ENCODE measurements around the gene CCDC174. TPM values are rescaled to one million over a fixed set of nuclear protein-coding genes. Genes with fewer than 3 reads are reported as not detected.
A peak's percentile ranks its signal among the peaks of the same experiment; 100 is the strongest.

CCDC174 gene
- total and polyA plus RNA-seq, 10 of the 15 experiments (the other 5 are each of a cell fraction or from before 2014, with no cell fraction given), result 11.6 to 31.3 (median 19.1) TPM

DNA sequence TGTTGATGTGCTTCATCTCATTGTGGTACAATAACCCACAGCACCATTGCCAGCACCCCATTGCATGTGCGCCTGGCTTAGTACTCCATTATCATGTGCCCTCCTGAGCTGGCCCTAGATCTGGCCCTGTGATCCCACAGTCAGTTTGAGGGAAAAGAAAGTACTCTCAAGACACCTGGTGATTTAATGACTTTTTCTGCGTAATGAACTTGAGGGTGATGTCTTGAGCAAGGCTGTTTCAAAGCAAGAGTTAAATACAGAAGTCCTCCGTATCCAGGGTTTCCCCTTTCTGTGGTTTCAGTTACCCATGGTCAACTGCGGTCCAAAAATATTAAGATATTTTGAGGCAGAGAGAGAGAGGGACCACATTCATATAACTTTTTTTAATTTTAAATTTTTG lies 39.7 kb downstream of the CCDC174 start (continued):
- TF ChIP-seq SPI1 (IDR thresholded peaks at IDR 0.05; ENCODE audit: borderline replicate concordance, insufficient read depth, low read depth, low read length), result peak; percentile 86
- TF ChIP-seq MXI1 (IDR thresholded peaks at IDR 0.05; ENCODE audit: low read depth, low read length), result no peak
- no peak for TF ChIP-seq CBX3 (IDR thresholded peaks at IDR 0.05; ENCODE audit: borderline replicate concordance, low read depth)
- TF ChIP-seq, protein P1, sequence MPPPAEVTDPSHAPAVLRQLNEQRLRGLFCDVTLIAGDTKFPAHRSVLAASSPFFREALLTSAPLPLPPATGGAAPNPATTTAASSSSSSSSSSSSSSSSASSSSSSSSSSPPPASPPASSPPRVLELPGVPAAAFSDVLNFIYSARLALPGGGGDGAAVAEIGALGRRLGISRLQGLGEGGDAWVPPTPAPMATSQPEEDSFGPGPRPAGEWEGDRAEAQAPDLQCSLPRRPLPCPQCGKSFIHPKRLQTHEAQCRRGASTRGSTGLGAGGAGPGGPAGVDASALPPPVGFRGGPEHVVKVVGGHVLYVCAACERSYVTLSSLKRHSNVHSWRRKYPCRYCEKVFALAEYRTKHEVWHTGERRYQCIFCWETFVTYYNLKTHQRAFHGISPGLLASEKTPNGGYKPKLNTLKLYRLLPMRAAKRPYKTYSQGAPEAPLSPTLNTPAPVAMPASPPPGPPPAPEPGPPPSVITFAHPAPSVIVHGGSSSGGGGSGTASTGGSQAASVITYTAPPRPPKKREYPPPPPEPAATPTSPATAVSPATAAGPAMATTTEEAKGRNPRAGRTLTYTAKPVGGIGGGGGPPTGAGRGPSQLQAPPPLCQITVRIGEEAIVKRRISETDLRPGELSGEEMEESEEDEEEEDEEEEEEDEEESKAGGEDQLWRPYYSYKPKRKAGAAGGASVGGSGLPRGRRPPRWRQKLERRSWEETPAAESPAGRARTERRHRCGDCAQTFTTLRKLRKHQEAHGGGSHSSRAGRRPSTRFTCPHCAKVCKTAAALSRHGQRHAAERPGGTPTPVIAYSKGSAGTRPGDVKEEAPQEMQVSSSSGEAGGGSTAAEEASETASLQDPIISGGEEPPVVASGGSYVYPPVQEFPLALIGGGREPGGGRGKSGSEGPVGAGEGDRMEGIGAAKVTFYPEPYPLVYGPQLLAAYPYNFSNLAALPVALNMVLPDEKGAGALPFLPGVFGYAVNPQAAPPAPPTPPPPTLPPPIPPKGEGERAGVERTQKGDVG (CRISPR knock-in tag; IDR thresholded peaks at IDR 0.05), result no peak
- no peak for TF ChIP-seq EZH2 (IDR thresholded peaks at IDR 0.05; ENCODE audit: borderline replicate concordance, control insufficient read depth, low read depth, low read length)
- peak; percentile 60; the same call in 1 of the 2 replicates for TF ChIP-seq PAX5 (IDR thresholded peaks at IDR 0.05; ENCODE audit: borderline replicate concordance, low read depth, low read length)
- TF ChIP-seq JUND (IDR thresholded peaks at IDR 0.05; ENCODE audit: low read depth, low read length), result no peak; the same call in 1 of the 2 replicates
- TF ChIP-seq JUNB (IDR thresholded peaks at IDR 0.05), result peak; percentile 86
- TF ChIP-seq GABPA (IDR thresholded peaks at IDR 0.05; ENCODE audit: low read depth), result 0 out of 2 replicates have a peak, but pooled peaks have one; percentile 42
- peak; percentile 47; the same call in 1 of the 2 replicates for TF ChIP-seq POLR2A (IDR thresholded peaks at IDR 0.05; ENCODE audit: low read depth, low read length)
- no peak; the same call in 1 of the 2 replicates for TF ChIP-seq BACH1 (IDR thresholded peaks at IDR 0.05; ENCODE audit: borderline replicate concordance)
- TF ChIP-seq, protein P2, sequence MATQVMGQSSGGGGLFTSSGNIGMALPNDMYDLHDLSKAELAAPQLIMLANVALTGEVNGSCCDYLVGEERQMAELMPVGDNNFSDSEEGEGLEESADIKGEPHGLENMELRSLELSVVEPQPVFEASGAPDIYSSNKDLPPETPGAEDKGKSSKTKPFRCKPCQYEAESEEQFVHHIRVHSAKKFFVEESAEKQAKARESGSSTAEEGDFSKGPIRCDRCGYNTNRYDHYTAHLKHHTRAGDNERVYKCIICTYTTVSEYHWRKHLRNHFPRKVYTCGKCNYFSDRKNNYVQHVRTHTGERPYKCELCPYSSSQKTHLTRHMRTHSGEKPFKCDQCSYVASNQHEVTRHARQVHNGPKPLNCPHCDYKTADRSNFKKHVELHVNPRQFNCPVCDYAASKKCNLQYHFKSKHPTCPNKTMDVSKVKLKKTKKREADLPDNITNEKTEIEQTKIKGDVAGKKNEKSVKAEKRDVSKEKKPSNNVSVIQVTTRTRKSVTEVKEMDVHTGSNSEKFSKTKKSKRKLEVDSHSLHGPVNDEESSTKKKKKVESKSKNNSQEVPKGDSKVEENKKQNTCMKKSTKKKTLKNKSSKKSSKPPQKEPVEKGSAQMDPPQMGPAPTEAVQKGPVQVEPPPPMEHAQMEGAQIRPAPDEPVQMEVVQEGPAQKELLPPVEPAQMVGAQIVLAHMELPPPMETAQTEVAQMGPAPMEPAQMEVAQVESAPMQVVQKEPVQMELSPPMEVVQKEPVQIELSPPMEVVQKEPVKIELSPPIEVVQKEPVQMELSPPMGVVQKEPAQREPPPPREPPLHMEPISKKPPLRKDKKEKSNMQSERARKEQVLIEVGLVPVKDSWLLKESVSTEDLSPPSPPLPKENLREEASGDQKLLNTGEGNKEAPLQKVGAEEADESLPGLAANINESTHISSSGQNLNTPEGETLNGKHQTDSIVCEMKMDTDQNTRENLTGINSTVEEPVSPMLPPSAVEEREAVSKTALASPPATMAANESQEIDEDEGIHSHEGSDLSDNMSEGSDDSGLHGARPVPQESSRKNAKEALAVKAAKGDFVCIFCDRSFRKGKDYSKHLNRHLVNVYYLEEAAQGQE (IDR thresholded peaks at IDR 0.05; ENCODE audit: low read depth, low read length), result no peak
- TF ChIP-seq, protein P3, sequence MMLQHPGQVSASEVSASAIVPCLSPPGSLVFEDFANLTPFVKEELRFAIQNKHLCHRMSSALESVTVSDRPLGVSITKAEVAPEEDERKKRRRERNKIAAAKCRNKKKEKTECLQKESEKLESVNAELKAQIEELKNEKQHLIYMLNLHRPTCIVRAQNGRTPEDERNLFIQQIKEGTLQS (IDR thresholded peaks at IDR 0.05; ENCODE audit: borderline replicate concordance, extremely low read depth, low read depth, low read length), result no peak
- TF ChIP-seq, protein P4, sequence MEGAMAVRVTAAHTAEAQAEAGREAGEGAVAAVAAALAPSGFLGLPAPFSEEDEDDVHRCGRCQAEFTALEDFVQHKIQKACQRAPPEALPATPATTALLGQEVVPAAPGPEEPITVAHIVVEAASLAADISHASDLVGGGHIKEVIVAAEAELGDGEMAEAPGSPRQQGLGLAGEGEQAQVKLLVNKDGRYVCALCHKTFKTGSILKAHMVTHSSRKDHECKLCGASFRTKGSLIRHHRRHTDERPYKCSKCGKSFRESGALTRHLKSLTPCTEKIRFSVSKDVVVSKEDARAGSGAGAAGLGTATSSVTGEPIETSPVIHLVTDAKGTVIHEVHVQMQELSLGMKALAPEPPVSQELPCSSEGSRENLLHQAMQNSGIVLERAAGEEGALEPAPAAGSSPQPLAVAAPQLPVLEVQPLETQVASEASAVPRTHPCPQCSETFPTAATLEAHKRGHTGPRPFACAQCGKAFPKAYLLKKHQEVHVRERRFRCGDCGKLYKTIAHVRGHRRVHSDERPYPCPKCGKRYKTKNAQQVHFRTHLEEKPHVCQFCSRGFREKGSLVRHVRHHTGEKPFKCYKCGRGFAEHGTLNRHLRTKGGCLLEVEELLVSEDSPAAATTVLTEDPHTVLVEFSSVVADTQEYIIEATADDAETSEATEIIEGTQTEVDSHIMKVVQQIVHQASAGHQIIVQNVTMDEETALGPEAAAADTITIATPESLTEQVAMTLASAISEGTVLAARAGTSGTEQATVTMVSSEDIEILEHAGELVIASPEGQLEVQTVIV (IDR thresholded peaks at IDR 0.05; ENCODE audit: borderline replicate concordance, partially characterized antibody), result no peak
- TF ChIP-seq SMAD1 (IDR thresholded peaks at IDR 0.05; ENCODE audit: low read depth, partially characterized antibody), result no peak
